HG03135 (cell line): ENCODE data around the gene SCART1.
"Not testable (repeated sequence)": the region's sequence is repeated elsewhere in the genome, so short reads cannot be mapped to it uniquely, and the experiment has no call there.

Experiments used
- ATAC-seq: cut with Tn5 transposase; IDR thresholded peaks from one replicate; pipeline ENCODE4 v1.9.1; 2021; ENCODE audit warnings: mild to moderate bottlenecking, moderate library complexity; ENCODE audit not compliant: unreplicated experiment

SCART1 gene

DNA sequence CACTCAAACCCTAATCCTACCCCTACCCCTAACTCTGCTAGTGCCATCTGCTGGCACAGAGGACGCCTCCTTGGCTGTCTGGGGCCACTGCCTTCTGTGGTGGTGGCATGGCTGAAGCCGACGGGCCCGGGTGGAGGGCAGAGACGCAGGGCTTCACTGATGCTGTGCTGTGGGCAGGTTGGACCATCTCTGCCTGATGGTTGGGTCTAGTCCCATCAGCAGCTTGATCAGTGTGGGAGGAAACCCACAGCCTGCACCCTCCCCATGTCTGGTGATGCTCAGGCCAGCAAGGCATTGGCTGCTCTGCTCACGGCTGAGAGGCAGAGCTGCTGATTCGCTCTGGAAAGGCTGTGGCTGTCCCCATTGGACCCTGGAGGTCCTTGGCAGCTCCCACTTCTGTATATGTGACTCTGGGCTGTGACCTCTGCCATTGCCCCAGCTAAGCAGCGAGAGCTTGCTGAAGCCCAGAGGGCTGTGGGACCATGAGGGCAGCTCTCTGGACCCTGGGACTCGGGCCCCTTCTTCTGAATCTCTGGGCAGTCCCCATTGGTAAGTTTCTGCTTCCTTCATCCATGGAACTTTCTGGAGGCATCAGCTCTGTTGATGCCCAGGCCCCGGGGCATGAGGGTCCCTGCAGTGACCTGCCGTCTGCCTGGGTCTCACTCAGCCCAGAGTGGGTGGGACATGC is at the start of gene SCART1:
TSS of gene SCART1 (plus strand) at position 430 of the 688 bp plus-strand sequence. CDS start at position 483, 53 bp downstream.
- no peak for ATAC-seq

DNA sequence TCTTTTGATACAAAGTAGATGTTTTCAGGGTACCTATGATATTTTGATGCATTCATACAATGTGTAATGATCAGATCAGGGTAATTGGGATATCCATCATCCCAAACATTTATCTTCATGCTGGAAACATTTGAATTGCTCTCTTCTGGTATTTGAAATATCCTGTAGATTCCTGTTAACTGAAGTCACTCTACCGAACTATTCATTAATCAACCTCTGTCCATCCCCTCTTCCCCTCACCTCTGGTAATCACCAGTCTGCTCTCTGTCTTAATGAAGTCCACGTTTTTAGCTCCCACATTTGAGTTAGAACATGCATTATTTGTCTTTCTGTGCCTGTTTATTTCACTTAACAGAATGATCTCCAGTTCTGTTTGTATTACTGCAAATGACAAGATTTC is 48.5 kb upstream of the SCART1 start:
- no peak for ATAC-seq

DNA sequence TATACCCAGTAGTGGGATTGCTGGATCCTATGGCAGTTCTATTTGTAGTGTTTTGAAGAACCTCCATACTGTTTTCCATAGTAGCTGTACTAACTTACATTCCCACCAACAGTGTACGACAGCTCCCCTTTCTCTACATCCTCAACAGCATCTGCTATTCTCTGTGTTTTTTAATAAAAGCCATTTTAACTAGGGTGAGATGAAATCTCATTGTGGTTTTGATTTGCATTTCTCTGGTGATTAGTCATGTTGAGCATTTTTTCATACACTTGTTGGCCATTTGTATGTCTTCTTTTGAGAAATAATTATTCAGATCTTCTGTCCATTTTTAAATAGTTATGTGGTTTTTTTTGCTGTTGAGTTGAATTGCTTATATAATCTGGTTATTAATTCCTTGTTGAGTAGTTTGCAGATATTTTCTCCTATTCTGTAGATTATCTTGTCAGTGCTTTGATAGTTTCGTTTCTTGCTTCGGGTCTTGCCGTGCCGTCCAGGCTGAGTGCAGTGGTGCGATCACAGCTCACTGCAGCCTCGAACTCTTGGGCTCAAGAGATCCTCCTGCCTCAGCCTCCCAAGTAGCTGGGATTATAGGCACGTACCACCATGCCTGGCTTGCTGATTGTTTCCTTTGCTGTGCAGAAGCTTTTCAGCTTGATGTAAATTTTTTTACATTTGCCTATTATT is 47.8 kb upstream of the SCART1 start:
- no peak for ATAC-seq

DNA sequence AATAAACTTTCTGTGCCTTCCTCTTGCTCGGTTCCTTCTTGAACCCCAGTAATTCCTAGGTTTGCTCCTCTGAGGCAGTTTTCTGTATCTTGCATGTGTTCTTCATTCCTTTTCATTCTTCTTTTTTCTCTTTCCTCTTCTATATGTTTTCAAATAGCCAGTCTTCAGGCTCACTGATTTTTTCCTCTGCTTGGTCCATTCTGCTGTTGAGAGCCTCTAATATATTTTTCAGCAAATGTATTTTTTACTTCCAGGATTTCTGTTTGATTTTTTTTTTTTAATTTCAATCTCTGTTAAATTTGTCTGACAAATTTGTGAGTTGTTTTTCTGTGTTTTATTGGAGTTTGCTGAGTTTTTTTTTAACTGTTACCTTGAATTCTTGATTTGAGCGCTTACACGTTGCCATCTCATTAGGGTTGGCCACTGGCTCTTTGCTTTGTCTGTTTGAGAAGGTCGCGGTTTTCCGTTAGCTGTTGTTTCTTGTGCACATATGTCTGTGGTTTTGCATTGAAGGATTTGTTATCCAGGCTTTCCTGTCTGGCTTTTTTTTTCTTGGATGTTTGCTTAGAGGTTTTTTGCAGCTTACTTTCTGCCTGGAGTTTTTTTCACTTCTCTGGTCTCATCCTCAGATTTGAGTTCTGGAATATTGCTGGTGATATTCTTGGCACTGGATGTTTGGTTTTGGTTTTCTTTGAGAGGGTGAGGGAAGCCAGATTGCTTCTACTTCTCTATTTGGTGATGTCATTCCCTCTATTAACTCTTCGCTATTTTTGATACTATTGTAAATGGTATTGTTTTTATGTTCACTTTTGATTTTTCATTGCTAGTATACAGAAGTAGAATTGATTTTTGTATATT is 42.0 kb upstream of the SCART1 start:
- no peak for ATAC-seq

DNA sequence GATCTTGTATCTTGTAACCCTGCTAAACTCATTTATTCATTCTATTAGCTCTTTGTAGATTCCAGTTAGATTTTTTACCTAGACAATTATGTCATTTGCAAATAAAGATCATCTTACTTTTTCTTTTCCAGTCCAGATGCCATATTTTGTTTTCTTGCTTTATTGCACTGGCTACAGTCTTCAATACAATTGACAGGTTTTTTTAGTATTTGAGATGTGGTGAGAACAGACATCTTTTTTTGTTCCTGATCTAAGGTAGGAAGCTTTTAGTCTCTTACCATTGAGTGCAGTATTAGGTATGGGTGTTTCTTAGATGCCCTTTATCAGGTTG is 41.4 kb upstream of the SCART1 start:
- ATAC-seq: no peak

DNA sequence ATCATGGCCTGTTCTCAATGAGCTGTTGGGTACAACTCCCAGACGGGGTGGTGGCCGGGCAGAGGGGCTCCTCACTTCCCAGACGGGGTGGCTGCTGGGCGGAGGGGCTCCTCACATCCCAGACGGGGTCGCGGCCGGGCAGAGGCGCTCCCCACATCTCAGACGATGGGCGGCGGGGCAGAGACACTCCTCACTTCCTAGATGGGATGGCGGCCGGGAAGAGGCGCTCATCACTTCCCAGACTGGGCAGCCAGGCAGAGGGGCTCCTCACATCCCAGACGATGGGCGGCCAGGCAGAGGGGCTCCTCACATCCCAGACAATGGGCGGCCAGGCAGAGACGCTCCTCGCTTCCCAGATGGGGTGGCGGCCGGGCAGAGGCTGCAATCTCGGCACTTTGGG is 39.3 kb upstream of the SCART1 start:
- ATAC-seq: not testable (repeated sequence)

DNA sequence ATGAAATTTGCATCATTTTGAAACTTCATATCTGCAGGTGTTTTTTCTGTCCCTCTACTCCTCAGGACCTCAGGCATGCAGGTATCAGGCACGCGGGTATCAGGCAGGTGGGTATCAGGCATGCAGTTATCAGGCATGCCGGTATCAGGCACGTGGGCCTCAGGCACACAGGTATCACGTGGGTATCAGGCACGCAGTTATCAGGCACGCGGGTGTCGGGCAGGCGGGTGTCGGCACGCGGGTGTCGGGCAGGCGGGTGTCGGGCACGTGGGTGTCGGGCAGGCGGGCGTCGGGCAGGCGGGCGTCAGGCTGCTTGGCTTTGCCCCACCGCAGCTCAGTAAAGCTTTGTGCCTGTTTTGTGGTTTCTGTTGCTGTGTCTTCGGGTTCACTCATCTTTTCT is 38.0 kb upstream of the SCART1 start:
- no peak for ATAC-seq

DNA sequence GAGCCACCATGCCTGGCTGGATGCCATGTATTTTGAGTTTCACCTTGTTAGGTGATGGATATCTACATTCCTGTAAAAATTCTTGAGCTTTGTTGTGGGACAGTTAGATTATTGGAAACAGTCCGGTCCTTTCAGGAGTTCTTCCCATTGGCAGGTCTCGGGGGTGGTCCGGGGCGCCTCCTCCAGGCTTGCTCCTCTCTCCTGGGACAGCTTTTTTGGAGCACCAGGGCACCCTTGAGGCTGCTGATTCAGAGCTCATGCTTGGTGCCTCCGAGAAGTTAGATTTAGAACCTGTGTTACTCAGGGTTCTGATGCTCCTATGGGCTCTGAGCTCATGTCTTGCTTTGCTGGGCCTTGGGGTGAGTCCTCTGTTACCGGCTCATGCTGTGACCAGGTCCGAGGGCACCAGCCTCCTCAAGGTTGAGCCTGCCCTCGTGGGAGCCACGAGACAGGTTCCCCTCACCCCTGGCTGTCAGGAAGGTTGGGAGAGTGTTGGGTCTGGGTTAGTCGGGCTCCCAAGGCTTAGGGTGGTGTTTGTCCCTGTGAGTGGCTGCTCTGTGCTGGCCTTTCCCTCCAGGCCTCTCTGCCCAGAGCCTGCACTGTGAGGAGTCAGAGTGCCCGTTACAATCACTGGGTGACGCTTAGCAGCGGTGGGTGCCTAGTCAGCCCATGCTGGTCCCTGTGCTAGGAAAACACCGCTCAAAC is 35.3 kb upstream of the SCART1 start:
- no peak for ATAC-seq

DNA sequence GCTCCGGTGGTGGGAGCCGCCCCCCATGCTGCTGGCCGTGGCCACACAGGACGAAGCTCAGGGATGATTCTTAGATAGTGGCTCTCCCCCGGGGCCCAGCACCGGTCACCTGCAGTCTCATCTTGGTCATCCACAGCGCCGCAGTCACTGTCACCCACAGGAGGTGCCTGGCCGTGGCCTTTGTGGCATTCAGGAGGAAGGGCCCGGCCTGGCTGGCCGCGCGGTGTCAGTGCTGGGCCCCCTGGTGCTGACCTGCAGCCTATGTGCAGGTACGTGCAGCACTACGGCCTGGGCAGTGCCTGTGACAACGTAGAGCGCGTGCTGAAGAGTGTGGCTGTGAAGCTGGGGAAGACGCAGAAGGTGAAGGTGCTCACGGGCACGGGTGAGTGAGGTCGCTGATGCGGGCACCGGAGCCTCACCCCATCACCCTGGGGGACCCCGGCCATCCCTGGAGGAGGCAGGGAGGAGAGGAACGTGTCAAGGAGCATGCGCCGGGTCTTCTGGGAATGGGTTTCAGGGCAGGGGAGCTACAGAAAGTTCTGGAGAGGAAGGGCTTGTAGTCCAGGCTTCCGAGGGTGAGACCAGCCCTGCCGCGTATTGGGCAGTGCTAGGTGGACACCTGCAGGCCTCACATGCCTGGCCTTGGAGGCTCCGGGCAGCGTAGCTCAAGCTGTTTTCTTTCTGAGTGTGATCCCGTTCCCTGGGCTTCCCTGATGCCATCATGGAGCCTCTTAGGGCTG is 34.4 kb upstream of the SCART1 start:
- ATAC-seq: no peak

DNA sequence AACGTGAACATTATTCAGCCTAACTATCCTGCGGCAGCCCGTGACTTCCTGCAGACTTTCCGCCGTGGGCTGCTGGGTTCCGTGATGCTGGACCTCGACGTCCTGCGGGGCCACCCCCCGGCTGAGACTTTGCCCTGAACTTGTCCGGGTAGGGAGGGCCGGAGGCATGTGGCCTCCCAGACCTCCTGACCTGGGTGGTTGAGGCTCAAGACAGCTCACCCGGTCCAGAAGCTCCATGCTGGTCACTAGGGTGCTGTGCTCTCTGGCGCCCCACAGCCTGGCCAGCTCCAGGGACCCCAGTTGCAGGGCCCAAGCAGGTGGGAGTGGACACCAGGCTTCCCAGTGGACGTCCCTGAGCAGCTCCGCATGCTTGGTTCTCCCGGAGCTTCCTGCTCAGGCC is 33.7 kb upstream of the SCART1 start:
- ATAC-seq: no peak

DNA sequence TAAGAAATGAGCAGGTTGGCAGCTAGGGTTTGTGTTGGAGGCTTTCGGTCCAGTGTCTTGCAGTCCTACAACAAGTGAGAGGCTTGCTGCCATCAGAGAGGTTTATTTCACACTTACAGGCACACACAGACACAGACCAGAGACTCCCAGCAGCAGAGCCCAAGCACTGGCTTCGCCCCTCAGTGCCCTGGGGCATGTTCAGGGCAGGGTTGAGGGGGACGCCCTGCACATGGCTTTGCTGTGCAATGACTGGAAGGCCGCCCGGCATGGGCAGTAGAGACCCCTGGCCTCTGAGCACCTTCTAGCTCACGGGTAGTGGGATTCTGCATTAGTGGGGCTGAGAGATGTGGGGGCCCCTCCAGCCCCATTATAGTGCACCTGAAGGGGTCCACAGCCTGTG is 33.2 kb upstream of the SCART1 start:
- ATAC-seq: no peak

DNA sequence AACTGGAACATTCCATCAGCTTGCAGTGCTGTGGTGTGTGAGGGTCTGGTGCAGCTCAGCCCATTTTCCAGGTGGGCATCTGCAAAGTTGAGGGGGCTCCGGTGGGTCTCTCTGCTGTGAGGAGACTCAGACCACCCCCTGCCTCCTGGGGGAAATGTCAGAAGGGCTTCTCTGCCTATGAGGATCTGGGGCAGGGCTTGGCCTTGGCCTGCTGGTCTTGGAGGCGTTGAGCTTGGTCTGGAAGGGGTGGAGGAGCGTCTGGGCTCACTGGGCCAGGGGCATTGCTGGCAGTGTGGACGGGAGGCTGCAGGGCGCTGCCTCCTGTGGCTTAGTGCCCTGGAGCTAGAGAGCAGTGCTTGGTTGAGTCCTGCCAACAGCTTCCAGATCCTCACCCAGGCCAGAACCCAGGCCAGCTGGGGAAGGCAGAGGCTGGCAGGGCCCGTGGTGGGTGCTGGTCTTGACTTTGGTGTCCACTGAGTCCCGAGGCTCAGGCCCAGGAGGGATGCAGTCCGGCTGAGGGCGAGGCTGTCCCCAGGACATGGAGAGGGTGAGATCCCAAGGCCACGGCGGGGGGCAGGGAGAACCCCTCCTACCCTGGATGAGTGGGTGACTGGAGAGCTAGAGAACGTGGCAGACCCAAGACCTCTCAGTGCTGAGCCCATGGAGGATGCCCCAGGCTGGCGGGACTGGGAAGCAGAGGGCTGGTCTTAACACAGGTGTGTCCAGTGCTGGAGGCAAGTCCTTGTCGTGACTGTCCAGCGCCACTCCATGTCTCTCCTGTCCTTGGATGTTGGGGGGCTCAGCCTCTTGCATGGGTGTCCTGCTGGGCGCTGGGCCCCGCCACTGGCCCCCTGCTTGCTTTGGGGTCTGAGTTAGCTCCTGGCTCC is 32.2 kb upstream of the SCART1 start:
- no peak for ATAC-seq

DNA sequence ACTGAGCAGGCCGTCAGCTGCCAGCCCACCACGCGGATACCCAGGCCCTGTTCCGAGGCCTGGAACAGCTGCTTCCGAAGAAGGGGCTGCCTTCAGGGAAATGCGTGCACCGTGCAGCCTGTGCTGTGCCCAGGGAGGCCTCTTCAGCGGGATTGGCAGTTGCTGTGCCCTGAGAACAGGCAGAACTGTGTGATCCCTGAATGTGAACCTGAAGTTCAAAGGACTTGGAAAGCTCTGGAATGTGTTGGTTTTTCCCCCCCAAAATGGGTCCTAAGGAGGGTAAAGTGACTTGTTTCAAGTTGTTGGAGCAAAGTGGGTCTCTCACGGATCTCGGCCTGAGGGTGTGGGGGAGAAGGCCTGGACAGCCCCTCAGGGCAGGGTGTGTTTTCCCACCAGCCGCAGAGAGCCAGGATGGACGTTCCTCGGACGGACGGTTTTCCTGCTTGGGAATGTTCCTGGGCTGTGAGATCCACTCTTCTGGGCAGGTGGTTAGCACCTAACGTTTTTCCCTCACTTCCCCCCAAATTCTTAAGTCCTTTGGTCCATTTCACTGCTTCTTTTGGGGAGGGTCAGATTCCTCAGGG is 31.4 kb upstream of the SCART1 start:
- ATAC-seq: no peak

DNA sequence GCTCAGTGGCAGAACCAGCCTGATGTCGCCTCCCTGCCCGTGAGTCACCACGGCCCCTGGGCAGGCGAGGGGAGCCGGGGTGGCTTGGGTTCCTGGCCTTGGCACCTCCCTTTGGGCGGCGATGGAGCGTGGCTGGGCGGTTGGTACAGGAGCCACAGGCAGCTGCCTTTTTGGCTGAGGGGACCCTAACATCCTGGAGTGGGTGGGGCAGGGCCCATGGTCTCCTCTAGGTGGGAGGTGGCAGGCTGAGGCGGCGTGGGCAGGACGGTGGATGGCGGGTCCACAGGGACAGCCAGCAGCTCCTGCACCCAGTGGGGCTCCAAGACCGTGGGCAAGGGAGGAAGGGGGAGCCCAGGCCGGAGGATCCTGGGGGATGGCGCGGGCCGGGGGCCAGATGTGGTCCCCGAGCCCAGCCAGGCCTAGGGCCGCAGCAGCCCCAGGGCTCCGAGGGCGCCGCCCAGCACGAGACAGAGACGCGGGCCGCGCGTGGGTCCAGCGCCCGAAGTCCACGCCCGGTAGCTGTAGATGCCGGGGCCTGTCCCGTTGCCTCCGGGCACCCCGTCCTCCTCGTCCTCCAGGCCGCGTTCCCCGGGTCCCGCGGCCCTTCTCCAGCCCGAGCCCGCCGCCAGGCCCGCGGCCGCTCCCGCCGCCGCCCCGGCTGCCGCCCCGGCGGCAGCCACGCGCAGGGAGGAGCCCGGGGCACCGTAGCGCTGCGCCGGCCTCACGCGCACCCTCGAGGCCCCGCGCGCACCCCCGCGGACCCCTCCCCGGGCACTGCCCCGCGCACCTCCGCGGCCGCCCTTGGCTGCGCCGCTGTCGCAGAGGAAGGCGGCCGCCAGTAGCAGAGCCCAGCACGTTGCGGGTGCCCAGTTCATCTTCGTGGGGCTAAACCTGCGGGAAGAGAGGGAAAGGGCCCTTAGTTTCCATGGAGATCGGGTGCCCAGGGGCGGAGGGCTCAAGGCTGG is 30.7 kb upstream of the SCART1 start:
- ATAC-seq: no peak

DNA sequence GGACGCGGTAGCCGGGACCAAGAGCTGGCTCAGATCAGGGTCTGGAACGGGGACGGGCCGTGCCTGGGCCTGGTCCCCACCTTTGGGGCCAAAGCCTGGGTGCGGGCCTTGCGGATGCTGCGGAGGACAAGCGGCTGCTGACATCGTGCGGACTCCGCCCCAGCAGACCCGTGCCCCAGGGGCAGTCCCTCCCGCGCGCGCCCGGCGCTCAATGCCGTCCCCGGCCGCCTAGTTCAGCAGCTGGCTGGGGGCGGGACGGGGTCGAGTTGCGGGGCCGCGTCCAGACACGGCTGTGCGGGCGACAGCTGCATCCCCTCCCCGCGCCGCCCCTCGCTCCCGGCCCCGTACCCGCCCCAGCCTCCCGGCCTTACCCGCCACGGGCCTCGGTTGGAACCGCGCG is 29.6 kb upstream of the SCART1 start:
- not testable (repeated sequence) for ATAC-seq

DNA sequence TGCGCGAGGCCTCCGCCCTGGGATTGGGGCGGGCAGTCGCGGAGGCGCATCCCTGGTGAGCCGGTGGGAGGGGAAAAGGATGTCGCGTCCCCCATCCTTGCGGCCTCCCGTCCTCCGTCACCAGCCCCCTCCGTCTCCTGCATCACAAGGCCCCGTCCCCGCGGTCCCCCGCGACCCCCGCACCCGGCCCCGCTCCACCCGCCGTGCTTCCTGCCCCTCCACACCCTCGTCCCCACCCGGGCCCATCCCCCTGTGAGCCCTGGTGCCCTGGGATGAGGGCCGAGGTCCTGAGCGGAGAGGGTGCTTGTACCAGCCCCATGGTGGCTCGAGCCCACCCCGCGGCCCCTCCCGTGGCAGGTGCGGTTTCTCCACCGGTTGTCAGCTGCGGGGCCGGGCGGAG is 29.1 kb upstream of the SCART1 start, which contains the start of gene SPRN:
TSS of gene SPRN (minus strand) at position 25 of the 400 bp plus-strand sequence. CDS start 944 bp downstream, outside the sequence.
- not testable (repeated sequence) for ATAC-seq

DNA sequence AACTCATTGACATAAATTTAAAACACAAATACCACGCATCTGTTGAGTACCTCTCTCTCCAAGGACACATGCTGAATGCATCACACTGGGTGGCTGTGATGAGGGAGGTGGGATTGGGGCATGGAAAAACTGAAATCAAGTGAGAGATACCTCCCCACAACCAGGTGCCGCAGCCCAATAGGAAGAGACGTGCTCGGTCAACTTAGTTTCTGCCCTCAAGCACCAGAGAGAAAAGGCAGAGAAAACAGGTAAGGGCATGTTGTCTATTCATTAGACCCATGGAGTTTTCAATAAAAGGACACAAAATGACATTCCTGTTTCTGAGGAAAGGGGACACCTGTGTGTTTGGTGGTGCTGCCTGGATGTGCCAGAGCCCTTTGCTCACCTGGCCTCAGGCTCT is 24.2 kb upstream of the SCART1 start:
- ATAC-seq: not testable (repeated sequence)
